ENCODE results near the gene YBX3. TPM values are rescaled to one million over a fixed set of nuclear protein-coding genes. Genes with fewer than 3 reads are reported as not detected.

Gene YBX3
- total and polyA plus RNA-seq, 2 of the 13 experiments (the other 11 are each of a cell fraction or from before 2014, with no cell fraction given): 77.5 to 99.6 TPM

GRCh38 chr12:10749700-10750384 is 26.7 kb upstream of the YBX3 start (continued):
- TF ChIP-seq ZNF33A (CRISPR knock-in tag; IDR thresholded peaks at IDR 0.05; ENCODE audit: borderline replicate concordance) (no peak), SMARCC2 (IDR thresholded peaks at IDR 0.05) (no peak), ATF7 (IDR thresholded peaks at IDR 0.05) (peak; percentile 70), ATF7 (CRISPR knock-in tag; IDR thresholded peaks at IDR 0.05) (no peak), HOMEZ (CRISPR knock-in tag; IDR thresholded peaks at IDR 0.05; ENCODE audit: low read depth) (peak; percentile 71; the same call in 1 of the 2 replicates), TAF15 (IDR thresholded peaks at IDR 0.05; ENCODE audit: low read depth, low read length, poor library complexity, severe bottlenecking) (no peak), ZNF766 (CRISPR knock-in tag; IDR thresholded peaks at IDR 0.05; ENCODE audit: borderline replicate concordance) (no peak), ZNF674 (CRISPR knock-in tag; IDR thresholded peaks at IDR 0.05; ENCODE audit: low read depth) (no peak), HOXA3 (CRISPR knock-in tag; IDR thresholded peaks at IDR 0.05) (peak; percentile 66; the same call in 1 of the 2 replicates), RNF219 (CRISPR knock-in tag; IDR thresholded peaks at IDR 0.05) (no peak), SAP130 (CRISPR knock-in tag; IDR thresholded peaks at IDR 0.05; ENCODE audit: low read depth) (peak; percentile 59), ZNF441 (CRISPR knock-in tag; IDR thresholded peaks at IDR 0.05; ENCODE audit: borderline replicate concordance) (no peak), ELF1 (CRISPR knock-in tag; IDR thresholded peaks at IDR 0.05) (peak; percentile 36; the same call in 1 of the 2 replicates), TFDP2 (CRISPR knock-in tag; IDR thresholded peaks at IDR 0.05) (no peak), ZNF205 (CRISPR knock-in tag; IDR thresholded peaks at IDR 0.05) (no peak), ZGPAT (CRISPR knock-in tag; IDR thresholded peaks at IDR 0.05) (peak; percentile 58; the same call in 1 of the 2 replicates), ONECUT2 (CRISPR knock-in tag; IDR thresholded peaks at IDR 0.05) (no peak), SNAPC4 (CRISPR knock-in tag; IDR thresholded peaks at IDR 0.05) (no peak)

Data from HepG2 (cell line).